Panc1 (cell line): ENCODE results near the gene CBARP.

Source experiments
- POLR2AphosphoS5 ChIP-seq: IDR thresholded peaks from 2 replicates; pipeline ENCODE4 v1.6.1; 2012; ENCODE audit warnings: mild to moderate bottlenecking, low read depth, low read length, moderate library complexity
- SIN3A ChIP-seq: IDR thresholded peaks from 2 replicates; pipeline ENCODE4 v1.6.1; 2012; ENCODE audit warnings: low read depth, mild to moderate bottlenecking, low read length, moderate library complexity, borderline replicate concordance; ENCODE audit not compliant: insufficient read depth
- TCF7L2 ChIP-seq: IDR thresholded peaks from 2 replicates; pipeline ENCODE4 v1.6.1; 2011; ENCODE audit warnings: mild to moderate bottlenecking, low read depth, low read length, inconsistent platforms
- TF ChIP-seq, protein P1 (sequence below): fragments of 450-650 bp; IDR thresholded peaks from 2 replicates; pipeline ENCODE4 v1.5.1; 2017; ENCODE audit warnings: mild to moderate bottlenecking

DNA sequence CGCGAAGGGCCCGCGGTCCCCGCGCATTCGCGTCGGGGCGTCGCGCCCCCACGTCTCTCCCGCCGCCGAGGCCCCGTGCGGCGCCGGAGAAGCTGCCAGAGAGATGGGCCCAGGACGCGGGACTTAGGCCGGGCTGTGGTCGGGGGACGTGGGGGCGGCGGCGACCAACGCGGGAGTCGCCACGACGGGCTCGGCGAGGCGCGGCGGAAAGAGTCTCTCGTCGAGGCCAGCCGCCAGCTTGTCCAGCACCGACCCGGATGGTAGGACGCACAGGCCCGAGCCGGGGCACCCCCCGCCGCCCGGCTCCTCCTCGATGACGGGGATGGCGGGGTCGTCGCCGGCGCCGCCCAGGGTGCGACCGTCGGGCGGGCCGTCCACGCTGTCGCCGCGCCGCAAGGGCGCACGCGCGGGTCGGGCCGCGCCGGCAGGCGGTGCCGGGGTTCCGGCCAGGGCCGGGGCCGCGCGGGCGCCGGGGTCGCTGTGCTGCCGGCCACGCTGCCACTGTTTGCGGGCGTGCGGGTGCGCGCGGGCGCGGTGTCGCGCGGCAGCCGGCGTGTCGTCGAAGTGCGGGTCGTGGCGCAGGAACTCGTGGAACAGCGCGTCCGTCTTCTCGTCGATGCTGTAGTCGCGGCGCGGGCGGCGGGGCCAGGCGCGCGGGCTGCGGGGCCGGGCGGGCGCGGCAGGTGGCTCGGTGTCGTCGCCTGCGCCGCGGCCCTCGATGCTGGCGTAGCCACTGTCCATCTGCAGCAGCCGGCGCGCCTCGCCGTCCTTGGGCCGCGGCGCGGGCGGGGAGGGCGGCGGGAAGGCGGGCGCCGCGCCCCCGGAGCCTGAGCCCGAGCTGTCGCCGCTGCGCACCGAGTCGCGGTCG lies 8.5 kb downstream of the CBARP start:
- TF ChIP-seq, protein P1, sequence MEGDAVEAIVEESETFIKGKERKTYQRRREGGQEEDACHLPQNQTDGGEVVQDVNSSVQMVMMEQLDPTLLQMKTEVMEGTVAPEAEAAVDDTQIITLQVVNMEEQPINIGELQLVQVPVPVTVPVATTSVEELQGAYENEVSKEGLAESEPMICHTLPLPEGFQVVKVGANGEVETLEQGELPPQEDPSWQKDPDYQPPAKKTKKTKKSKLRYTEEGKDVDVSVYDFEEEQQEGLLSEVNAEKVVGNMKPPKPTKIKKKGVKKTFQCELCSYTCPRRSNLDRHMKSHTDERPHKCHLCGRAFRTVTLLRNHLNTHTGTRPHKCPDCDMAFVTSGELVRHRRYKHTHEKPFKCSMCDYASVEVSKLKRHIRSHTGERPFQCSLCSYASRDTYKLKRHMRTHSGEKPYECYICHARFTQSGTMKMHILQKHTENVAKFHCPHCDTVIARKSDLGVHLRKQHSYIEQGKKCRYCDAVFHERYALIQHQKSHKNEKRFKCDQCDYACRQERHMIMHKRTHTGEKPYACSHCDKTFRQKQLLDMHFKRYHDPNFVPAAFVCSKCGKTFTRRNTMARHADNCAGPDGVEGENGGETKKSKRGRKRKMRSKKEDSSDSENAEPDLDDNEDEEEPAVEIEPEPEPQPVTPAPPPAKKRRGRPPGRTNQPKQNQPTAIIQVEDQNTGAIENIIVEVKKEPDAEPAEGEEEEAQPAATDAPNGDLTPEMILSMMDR: no peak
- TF ChIP-seq POLR2AphosphoS5 (no peak), TCF7L2 (no peak), SIN3A (no peak)
